Large intestine (tissue), 3 donors: ENCODE measurements around the gene ANO5. TPM values are rescaled to one million over a fixed set of nuclear protein-coding genes. Genes with fewer than 3 reads are reported as not detected.
"Not testable (repeated sequence)": the region's sequence is repeated elsewhere in the genome, so short reads cannot be mapped to it uniquely, and the experiment has no call there.

ENCODE experiments used
- DNase-seq, 2 donors: peaks; one replicate each; pipeline versions ENCODE4 v3.0.0 to v3.0.0-alpha.2; 2013
- H3K27ac ChIP-seq: one replicate; pipeline ENCODE4 v1.5.1; 2013; ENCODE audit warnings: low read length
- H3K27me3 ChIP-seq: 2 replicates; pipeline ENCODE4 v1.6.1; 2013; ENCODE audit warnings: low read length; ENCODE audit not compliant: control insufficient read depth, insufficient read depth
- H3K36me3 ChIP-seq: 2 replicates; pipeline ENCODE4 v1.6.1; 2013; ENCODE audit warnings: low read length; ENCODE audit not compliant: control insufficient read depth, insufficient read depth
- H3K4me1 ChIP-seq: one replicate; pipeline ENCODE4 v1.6.1; 2013; ENCODE audit warnings: low read length; ENCODE audit not compliant: control insufficient read depth, insufficient read depth
- H3K4me3 ChIP-seq: one replicate; pipeline ENCODE4 v1.5.1; 2013; ENCODE audit warnings: low read length
- H3K9me3 ChIP-seq: one replicate; pipeline ENCODE4 v1.6.1; 2013; ENCODE audit warnings: mild to moderate bottlenecking, low read depth, low read length, moderate library complexity; ENCODE audit not compliant: control insufficient read depth
- WGBS: methylation state at CpG from one replicate; pipeline ENCODE4 v1.1.5; 2013; ENCODE audit warnings: low lambda C conversion rate; ENCODE audit not compliant: insufficient coverage; 5-methylcytosine and 5-hydroxymethylcytosine counted together
- polyA plus RNA-seq: library from polyadenylated mRNA; unstranded; fragments of 120-200 nt; gene quantifications from one replicate; pipeline ENCODE4 v1.2.1, GENCODE V29; 2013

ANO5 gene
- polyA plus RNA-seq, 1 donor: 8.2 TPM

DNA sequence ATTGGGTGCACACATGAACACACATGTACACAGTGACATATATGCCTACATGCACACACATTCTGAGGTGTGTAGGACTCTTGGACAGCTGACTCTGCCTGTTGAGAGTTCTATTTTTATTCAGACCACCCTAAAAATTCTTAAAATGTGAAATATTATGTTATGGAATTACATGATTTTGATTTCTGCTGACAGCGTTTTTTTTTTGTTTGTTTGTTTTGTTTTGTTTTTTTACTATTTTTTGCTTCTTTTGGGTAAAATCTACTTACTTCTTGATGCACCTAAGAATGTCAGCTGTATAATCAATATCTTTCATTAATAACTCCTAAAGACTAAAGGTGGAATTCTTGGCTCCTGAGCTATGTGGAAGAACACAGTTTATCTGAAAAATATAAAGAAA is 64.0 kb downstream of the ANO5 start:
- Histone ChIP-seq H3K4me3 (no peak overlapping the region), H3K36me3 (peaks cover 2% of the 10 kb centered on the region), H3K27ac (no peak overlapping the region), H3K27me3 (no peaks in the 10 kb centered on the region), H3K9me3 (no peaks in the 10 kb centered on the region), H3K4me1 (no peaks in the 10 kb centered on the region)
- 100% methylated on average over 1 of the region's 1 CpG for WGBS
- DNase-seq: no peak

DNA sequence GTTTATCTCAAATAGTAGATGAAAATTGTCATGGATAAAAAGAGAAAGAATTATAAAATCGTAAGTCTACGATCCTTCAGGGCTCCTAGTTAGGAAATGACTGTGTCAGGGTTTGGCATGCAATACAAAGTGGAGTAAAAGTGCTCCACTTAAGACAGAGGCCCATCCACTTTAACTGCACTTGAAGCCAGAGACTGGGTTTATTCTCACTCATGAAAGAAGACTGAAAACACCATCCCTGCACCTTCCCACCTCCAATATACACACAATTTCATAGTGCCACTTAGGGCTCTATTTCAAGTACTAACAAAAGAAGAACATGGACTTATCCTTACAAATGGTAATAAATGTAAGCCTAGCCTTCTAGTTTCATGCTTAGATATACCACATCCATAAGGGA is 70.7 kb downstream of the ANO5 start:
- no peaks in the 10 kb centered on the region for H3K4me1 ChIP-seq
- DNase-seq: no peak
- H3K9me3 ChIP-seq: no peaks in the 10 kb centered on the region
- H3K4me3 ChIP-seq: no peak overlapping the region
- H3K27ac ChIP-seq: no peak overlapping the region
- no peaks in the 10 kb centered on the region for H3K36me3 ChIP-seq
- WGBS: no CpG with 5 or more reads among the region's 2 CpGs
- no peaks in the 10 kb centered on the region for H3K27me3 ChIP-seq

DNA sequence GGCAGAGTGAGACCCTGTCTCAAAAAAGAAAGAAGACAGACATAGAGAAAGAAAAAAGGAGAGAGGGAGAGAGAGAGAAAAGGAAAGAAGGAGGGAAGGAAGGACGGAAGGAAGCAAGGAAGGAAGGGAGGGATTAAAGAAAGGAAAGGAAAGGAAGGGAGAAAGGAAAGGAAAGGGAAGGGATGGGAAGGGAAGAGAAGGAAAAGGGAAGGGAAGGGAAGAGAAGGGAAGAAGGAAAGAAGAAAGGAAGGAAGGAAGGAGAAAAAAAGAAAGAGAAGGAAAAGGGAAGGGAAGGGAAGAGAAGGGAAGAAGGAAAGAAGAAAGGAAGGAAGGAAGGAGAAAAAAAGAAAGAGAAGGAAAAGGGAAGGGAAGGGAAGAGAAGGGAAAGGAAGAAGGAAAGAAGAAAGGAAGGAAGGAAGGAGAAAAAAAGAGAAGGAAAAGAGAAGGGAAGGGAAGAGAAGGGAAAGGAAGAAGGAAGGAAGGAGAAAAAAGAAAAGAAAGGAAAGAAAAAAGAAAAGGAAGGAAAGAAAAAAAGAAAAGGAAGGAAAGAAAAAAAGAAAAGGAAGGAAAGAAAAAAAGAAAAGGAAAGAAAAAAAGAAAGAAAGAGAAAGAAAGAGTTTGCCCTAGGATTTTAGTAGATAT is 76.2 kb downstream of the ANO5 start:
- DNase-seq, H3K9me3 ChIP-seq, H3K27ac ChIP-seq, H3K27me3 ChIP-seq, H3K4me3 ChIP-seq, H3K4me1 ChIP-seq, H3K36me3 ChIP-seq: not testable (repeated sequence)
- 95% methylated on average over 1 of the region's 1 CpG for WGBS

DNA sequence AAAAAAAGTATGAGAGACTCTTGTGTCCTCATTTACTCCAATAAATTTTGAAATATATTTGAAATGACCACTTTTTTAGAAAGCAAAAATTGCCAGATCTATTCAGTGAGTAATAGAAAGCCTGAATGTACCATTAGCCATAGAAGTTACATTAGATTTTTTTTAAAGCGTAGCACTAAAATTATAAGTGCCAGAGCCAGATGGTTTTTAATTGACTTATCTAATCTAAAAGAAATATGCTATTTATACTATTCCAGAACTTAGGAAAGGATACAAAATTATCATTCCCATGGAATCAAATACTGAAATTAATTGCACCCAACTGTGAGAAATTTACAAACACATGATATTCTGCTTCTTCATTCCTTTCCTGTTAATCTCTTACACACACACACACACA is 80.9 kb downstream of the ANO5 start:
- Histone ChIP-seq H3K27ac (no peak overlapping the region), H3K36me3 (no peaks in the 10 kb centered on the region), H3K9me3 (no peaks in the 10 kb centered on the region), H3K27me3 (no peaks in the 10 kb centered on the region), H3K4me3 (no peak overlapping the region), H3K4me1 (no peaks in the 10 kb centered on the region)
- DNase-seq: no peak
- no CpG with 5 or more reads among the region's 1 CpG for WGBS

GRCh38 chr11:22275600-22275999 is 82.7 kb downstream of the ANO5 start:
- no peak for DNase-seq
- H3K27me3 ChIP-seq: no peaks in the 10 kb centered on the region
- H3K36me3 ChIP-seq: no peaks in the 10 kb centered on the region
- no peaks in the 10 kb centered on the region for H3K4me1 ChIP-seq
- H3K9me3 ChIP-seq: no peaks in the 10 kb centered on the region
- no peak overlapping the region for H3K27ac ChIP-seq
- no peak overlapping the region for H3K4me3 ChIP-seq

GRCh38 chr11:22276535-22276934 is 83.7 kb downstream of the ANO5 start:
- H3K9me3 ChIP-seq: no peaks in the 10 kb centered on the region
- peak; percentile 4 to 49 for DNase-seq
- 69% methylated on average over 2 of the region's 4 CpGs for WGBS
- no peak overlapping the region for H3K4me3 ChIP-seq
- peak overlapping the region; percentile 13 for H3K27ac ChIP-seq
- H3K27me3 ChIP-seq: no peaks in the 10 kb centered on the region
- no peaks in the 10 kb centered on the region for H3K4me1 ChIP-seq
- H3K36me3 ChIP-seq: no peaks in the 10 kb centered on the region

GRCh38 chr11:22284991-22285390 is 92.1 kb downstream of the ANO5 start:
- not testable (repeated sequence) for H3K36me3 ChIP-seq, H3K27me3 ChIP-seq, H3K4me1 ChIP-seq, DNase-seq, H3K4me3 ChIP-seq, H3K27ac ChIP-seq, H3K9me3 ChIP-seq
- no CpG with 5 or more reads among the region's 17 CpGs for WGBS

DNA sequence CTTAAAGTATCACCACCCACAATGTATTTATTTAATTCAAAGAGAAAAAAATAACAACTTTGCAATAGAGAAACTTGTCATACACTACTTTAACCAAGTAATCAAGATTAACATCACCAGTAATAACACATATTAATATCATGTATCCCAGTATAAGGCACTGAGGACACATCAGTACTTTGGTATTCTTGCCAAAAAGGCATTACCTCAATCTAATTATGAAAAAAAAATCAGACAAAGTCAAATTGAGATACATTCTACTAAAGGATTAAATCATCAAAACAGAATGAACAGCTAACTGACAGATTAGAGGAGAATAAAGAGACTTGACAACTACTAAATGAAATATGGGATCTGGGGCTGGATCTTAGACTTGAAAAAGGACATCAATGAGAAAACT is 109.5 kb downstream of the ANO5 start:
- H3K4me1 ChIP-seq: no peaks in the 10 kb centered on the region
- no peaks in the 10 kb centered on the region for H3K36me3 ChIP-seq

GRCh38 chr11:22304337-22304961 is 111.6 kb downstream of the ANO5 start:
- Histone ChIP-seq H3K36me3 (no peaks in the 10 kb centered on the region), H3K4me3 (no peak overlapping the region), H3K4me1 (no peaks in the 10 kb centered on the region), H3K9me3 (no peaks in the 10 kb centered on the region), H3K27me3 (no peaks in the 10 kb centered on the region), H3K27ac (no peak overlapping the region)
- WGBS: 0% methylated on average over 1 of the region's 5 CpGs
- no peak for DNase-seq

More for the DNA sequence above, 109.5 kb downstream of the ANO5 start:
- H3K27ac ChIP-seq: no peak overlapping the region
- DNase-seq: no peak
- H3K27me3 ChIP-seq: no peaks in the 10 kb centered on the region
- no peaks in the 10 kb centered on the region for H3K9me3 ChIP-seq
- H3K4me3 ChIP-seq: no peak overlapping the region

DNA sequence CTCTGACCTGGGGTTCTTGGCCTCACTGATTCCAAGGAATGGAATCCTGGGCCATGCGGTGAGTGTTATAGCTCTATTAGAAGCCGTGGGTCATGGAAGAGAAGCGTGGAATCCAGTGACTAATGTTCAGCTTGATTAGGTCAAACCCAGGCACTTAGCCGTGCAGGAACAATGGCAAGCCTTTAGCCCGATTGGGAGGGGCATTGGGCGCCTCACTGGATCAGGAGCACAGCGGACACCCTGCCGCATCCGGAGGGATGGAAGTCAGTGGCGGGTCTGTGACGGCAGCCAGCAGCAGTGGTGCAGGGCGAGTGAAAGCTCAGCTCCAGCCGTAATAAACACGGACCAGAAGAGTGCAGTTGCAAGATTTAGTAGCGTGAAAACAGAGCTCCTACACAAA is 124.8 kb downstream of the ANO5 start:
- Histone ChIP-seq H3K27ac (no peak overlapping the region), H3K36me3 (no peaks in the 10 kb centered on the region), H3K4me3 (no peak overlapping the region), H3K9me3 (no peaks in the 10 kb centered on the region), H3K4me1 (no peaks in the 10 kb centered on the region), H3K27me3 (no peaks in the 10 kb centered on the region)
- no peak for DNase-seq
- whole genome bisulfite sequencing: no CpG with 5 or more reads among the region's 15 CpGs

DNA sequence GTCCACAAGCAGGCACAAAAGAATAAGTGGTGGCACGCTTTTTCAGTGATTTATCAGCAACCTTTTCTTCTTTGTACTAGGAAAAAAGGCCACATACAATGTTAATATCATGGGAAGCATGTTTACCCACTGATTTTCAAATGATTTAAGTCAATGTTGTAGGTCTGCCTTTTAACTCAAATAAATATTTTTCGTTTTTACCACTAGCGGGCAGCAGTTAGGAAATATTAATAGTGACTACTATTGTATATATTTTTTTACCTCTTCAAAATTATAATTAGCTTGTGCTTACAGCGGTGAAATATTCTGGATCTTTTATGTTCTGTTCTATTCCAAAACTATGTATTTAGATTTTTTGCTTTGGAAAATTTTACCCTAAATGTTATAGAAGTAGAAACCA is 138.9 kb downstream of the ANO5 start:
- 69% methylated on average over 3 of the region's 4 CpGs for WGBS
- H3K4me1 ChIP-seq: no peaks in the 10 kb centered on the region

More for the DNA sequence above, 138.9 kb downstream of the ANO5 start:
- DNase-seq: no peak
- no peak overlapping the region for H3K4me3 ChIP-seq
- H3K27ac ChIP-seq: no peak overlapping the region
- no peaks in the 10 kb centered on the region for H3K9me3 ChIP-seq
- peaks cover 6% of the 10 kb centered on the region for H3K27me3 ChIP-seq
- no peaks in the 10 kb centered on the region for H3K36me3 ChIP-seq
